ENCODE data around the gene GLIS1. TPM values are rescaled to one million over a fixed set of nuclear protein-coding genes. Genes with fewer than 3 reads are reported as not detected.

Gene GLIS1
- total RNA-seq, 1 experiment from 2014 or later, result 3.0 TPM

- DNase-seq (ENCODE audit: low read depth), result no peak
Measured at GRCh38 chr1:53718443-53718842, 20.5 kb downstream of the GLIS1 start.

- DNase-seq (ENCODE audit: low read depth), result no peak
Measured at GRCh38 chr1:53717025-53717804, 21.7 kb downstream of the GLIS1 start.

GRCh38 chr1:53716150-53716549 lies 22.8 kb downstream of the GLIS1 start:
- DNase-seq (ENCODE audit: low read depth), result no peak

GRCh38 chr1:53715478-53715877 lies 23.5 kb downstream of the GLIS1 start:
- peak; percentile 60 for DNase-seq (ENCODE audit: low read depth)

- no peak for DNase-seq (ENCODE audit: low read depth)
Measured at GRCh38 chr1:53712276-53712675, 26.7 kb downstream of the GLIS1 start.

- DNase-seq (ENCODE audit: low read depth), result no peak
Measured at GRCh38 chr1:53710584-53710983, 28.4 kb downstream of the GLIS1 start.

GRCh38 chr1:53708687-53709086 lies 30.3 kb downstream of the GLIS1 start:
- no peak for DNase-seq (ENCODE audit: low read depth)

- no peak for DNase-seq (ENCODE audit: low read depth)
Measured at GRCh38 chr1:53706356-53706755, 32.6 kb downstream of the GLIS1 start.

GRCh38 chr1:53705446-53706096 lies 33.4 kb downstream of the GLIS1 start:
- no peak for DNase-seq (ENCODE audit: low read depth)

- DNase-seq (ENCODE audit: low read depth), result no peak
Measured at GRCh38 chr1:53704804-53705445, 34.0 kb downstream of the GLIS1 start.

- DNase-seq (ENCODE audit: low read depth), result no peak
Measured at GRCh38 chr1:53704304-53704703, 34.7 kb downstream of the GLIS1 start.

GRCh38 chr1:53703174-53703573 lies 35.8 kb downstream of the GLIS1 start:
- no peak for DNase-seq (ENCODE audit: low read depth)

GRCh38 chr1:53702341-53702740 lies 36.6 kb downstream of the GLIS1 start:
- no peak for DNase-seq (ENCODE audit: low read depth)

- DNase-seq (ENCODE audit: low read depth), result no peak
Measured at GRCh38 chr1:53700776-53701175, 38.2 kb downstream of the GLIS1 start.

- DNase-seq (ENCODE audit: low read depth), result no peak
Measured at GRCh38 chr1:53699981-53700380, 39.0 kb downstream of the GLIS1 start.

- DNase-seq (ENCODE audit: low read depth), result no peak
Measured at GRCh38 chr1:53698384-53698980, 40.5 kb downstream of the GLIS1 start.

GRCh38 chr1:53697721-53698383 lies 41.1 kb downstream of the GLIS1 start:
- DNase-seq (ENCODE audit: low read depth), result no peak

GRCh38 chr1:53696990-53697389 lies 42.0 kb downstream of the GLIS1 start:
- no peak for DNase-seq (ENCODE audit: low read depth)

- no peak for DNase-seq (ENCODE audit: low read depth)
Measured at GRCh38 chr1:53696571-53696970, 42.4 kb downstream of the GLIS1 start.

GRCh38 chr1:53696051-53696450 lies 42.9 kb downstream of the GLIS1 start:
- no peak for DNase-seq (ENCODE audit: low read depth)

GRCh38 chr1:53695116-53695515 lies 43.8 kb downstream of the GLIS1 start:
- no peak for DNase-seq (ENCODE audit: low read depth)

- DNase-seq (ENCODE audit: low read depth), result no peak
Measured at GRCh38 chr1:53694718-53695091, 44.3 kb downstream of the GLIS1 start.

Measured in Daoy (cell line).